Measurements from ENCODE around the gene SH2B3.

SH2B3 gene

DNA sequence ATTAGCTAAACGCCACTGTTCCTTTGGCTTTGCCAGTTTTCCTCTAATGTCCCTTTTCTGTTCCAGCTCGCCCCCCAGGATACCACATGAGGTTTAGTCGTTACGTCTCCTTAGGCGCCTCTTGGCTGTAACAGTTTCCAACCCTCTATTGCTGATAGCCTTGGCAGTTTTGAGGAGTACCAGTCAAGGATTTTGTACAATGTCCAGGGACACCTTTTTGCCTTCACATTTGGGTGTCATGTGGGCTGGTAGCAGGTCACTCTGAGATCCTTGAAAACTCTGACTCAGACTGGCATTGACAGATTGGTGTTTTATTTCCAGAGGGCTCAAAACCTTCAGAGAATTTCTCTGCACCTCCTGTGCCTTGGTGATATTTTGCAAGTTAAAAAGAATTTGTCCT is 14.1 kb downstream of the SH2B3 start:
- no peak overlapping the region for H3K4me3 ChIP-seq (ENCODE audit: low read depth, low read length)
- no peak overlapping the region for H3K27ac ChIP-seq
- H3K27me3 ChIP-seq (replicated peaks), result no peaks in the 10 kb centered on the region
- peaks cover 63% of the 10 kb centered on the region for H3K36me3 ChIP-seq (replicated peaks)
- TF ChIP-seq CTCF (IDR thresholded peaks at IDR 0.05; ENCODE audit: low read depth, low read length, missing control alignments), result no peak
- no peak for DNase-seq
- in situ Hi-C loops (cut with HindIII; ENCODE audit: low pct_ligation_motif_present, low sequenced_read_pairs), result no loop called here

DNA sequence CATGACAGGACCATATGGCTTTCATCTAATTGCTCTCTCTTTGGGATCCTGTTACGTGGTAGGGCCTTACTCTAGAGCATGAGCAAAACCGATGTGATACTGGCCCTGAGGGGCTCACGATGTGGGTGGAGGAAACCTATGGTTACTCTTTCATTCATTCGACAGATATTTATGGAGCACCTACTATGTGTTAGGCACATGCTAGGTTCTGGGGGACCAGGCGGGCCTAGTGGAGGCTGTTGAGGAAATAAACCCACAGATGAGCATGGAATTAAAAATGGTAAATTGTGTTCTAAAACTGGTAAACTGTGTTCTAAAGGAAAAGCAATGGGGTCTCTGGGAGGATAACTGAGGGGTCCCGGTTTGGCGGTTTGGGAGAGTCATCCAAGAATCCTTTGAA is 14.8 kb downstream of the SH2B3 start:
- no peak for DNase-seq
- no peak overlapping the region for H3K4me3 ChIP-seq (ENCODE audit: low read depth, low read length)
- peaks cover 69% of the 10 kb centered on the region for H3K36me3 ChIP-seq (replicated peaks)

GRCh38 chr12:111424189-111424792 is 18.6 kb downstream of the SH2B3 start:
- Histone ChIP-seq H3K36me3 (replicated peaks) (peaks cover 70% of the 10 kb centered on the region), H3K4me3 (ENCODE audit: low read depth, low read length) (no peak overlapping the region), H3K27me3 (replicated peaks) (no peaks in the 10 kb centered on the region), H3K27ac (peak overlapping the region; percentile 17)
- no peak for TF ChIP-seq CTCF (IDR thresholded peaks at IDR 0.05; ENCODE audit: low read depth, low read length, missing control alignments)
- in situ Hi-C loops (cut with HindIII; ENCODE audit: low pct_ligation_motif_present, low sequenced_read_pairs), result no loop called here
- DNase-seq, result no peak

More for the DNA sequence above, 14.8 kb downstream of the SH2B3 start:
- no peak overlapping the region for H3K27ac ChIP-seq
- TF ChIP-seq CTCF (IDR thresholded peaks at IDR 0.05; ENCODE audit: low read depth, low read length, missing control alignments), result no peak
- in situ Hi-C loops (cut with HindIII; ENCODE audit: low pct_ligation_motif_present, low sequenced_read_pairs), result no loop called here
- no peaks in the 10 kb centered on the region for H3K27me3 ChIP-seq (replicated peaks)

DNA sequence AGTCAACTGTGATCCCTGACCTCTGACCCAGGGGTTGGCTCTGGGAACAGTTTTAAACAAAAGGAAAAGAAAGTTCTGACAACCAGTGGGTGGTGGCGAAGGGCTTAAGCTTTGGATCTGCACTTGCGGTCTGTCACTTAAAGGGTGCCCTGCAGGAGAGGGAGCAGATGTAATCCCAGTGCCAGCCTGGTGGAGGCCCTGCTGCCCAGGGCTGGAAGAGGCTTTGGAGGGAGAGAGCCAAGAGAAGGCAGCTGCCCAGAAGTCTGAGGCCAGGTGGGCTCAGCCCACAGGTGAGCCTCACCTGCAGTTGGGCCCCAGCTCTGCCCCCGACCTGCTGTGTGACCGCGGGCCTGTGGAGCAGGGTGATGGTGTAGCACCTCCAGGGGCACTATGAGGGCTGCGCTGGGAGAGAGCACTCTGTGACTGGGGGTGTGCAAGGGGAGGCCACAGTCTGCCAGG is 19.1 kb downstream of the SH2B3 start:
- peaks cover 70% of the 10 kb centered on the region for H3K36me3 ChIP-seq (replicated peaks)
- H3K4me3 ChIP-seq (ENCODE audit: low read depth, low read length), result no peak overlapping the region
- no peaks in the 10 kb centered on the region for H3K27me3 ChIP-seq (replicated peaks)
- TF ChIP-seq CTCF (IDR thresholded peaks at IDR 0.05; ENCODE audit: low read depth, low read length, missing control alignments), result peak; percentile 43
- DNase-seq, result no peak
- in situ Hi-C loops (cut with HindIII; ENCODE audit: low pct_ligation_motif_present, low sequenced_read_pairs), result no loop called here
- no peak overlapping the region for H3K27ac ChIP-seq

DNA sequence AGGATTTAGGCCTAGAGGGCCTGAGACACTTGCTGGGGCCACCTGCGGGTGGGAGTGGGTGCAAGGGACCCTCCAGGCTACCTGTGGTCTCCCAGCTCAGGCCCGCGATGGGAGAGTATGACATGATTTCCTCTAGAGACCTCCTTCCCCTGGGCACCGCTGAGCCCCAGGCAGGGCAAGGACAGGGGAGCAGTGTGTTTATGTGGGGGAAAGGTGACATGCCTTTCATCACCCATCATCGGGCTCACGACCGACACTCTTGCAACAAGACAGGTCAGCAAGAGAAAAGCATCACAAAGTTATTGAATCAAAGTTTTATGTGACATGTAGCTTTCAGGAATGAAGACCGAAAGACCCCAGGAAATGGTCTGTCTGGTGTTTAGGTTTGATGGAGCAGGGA is 19.9 kb downstream of the SH2B3 start:
- no peak for TF ChIP-seq CTCF (IDR thresholded peaks at IDR 0.05; ENCODE audit: low read depth, low read length, missing control alignments)
- H3K27ac ChIP-seq, result peak overlapping the region; percentile 12

More for the DNA sequence above, 19.9 kb downstream of the SH2B3 start:
- Histone ChIP-seq H3K36me3 (replicated peaks) (peaks cover 63% of the 10 kb centered on the region), H3K27me3 (replicated peaks) (no peaks in the 10 kb centered on the region), H3K4me3 (ENCODE audit: low read depth, low read length) (no peak overlapping the region)
- DNase-seq, result no peak
- in situ Hi-C loops (cut with HindIII; ENCODE audit: low pct_ligation_motif_present, low sequenced_read_pairs), result no loop called here

All from brain microvascular endothelial cell (primary cell).